Activated T-cell treated with anti-CD3 and anti-CD28 coated beads, Interleukin-2, amount 50 U/mL, for 1 hour (primary cell): Measurements from ENCODE around the gene NACA.
A peak's percentile ranks its signal among the peaks of the same experiment; 100 is the strongest.
"Not testable (repeated sequence)": the region's sequence is repeated elsewhere in the genome, so short reads cannot be mapped to it uniquely, and the experiment has no call there.

ENCODE experiments used
- DNase-seq: peaks from one replicate; pipeline ENCODE4 v3.0.0-alpha.2; 2020

NACA gene

DNA sequence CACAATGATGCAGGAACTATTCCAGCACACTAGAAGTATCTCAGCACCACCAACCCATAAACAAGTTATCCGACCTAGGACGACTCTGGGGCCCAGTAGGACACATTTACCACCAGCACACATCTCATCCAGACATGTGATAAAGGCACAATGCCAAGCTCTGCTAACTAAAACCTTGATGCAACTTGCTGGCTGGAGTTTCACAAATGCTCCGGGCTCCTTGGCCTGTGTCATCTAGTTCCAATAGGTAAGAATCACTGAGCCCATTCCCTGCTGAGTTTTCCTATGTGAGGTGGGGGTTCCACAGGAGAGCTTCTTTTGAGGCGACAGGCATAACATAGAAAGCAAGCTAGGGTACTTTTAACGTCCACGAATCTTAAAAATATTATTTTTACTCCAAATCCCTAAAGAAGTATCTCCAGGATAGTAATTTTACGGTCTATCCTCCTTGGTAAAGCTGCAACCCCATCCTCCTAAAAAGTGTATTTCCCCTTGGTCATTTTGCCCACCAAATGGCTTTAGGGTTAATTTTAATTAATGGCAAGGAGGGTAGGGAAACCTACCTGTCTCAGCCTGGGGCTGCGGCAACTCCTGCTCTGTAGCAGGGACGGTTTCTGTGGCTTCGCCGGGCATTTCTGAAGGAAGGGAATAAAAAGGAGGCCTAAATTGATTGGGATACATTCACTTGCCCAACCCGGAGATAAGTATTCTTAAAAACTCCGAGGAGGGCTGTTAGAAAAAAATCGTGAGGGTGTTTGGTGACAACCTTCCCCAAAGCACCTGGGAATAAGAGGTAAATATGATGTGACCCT lies 1.0 kb downstream of the NACA start:
- no peak for DNase-seq

DNA sequence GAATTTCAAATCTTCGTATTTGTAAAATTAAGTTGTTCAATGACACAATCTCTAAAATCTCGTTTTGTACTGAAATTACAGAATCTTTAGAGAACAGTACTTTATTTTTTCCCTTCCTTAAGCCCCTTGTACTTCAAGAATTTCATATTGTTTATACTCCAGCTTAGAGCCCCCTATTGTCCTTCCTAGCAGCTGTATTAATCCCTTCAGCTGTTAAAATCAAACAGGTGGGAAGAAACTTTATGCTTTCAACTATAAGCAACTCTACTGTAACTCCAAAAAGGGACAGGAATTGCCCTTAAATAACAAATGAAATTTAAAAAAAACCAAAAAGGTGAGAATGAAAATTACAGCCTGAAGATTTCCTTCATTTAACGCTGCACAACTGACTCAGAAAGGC lies 1.7 kb downstream of the NACA start:
- no peak for DNase-seq

DNA sequence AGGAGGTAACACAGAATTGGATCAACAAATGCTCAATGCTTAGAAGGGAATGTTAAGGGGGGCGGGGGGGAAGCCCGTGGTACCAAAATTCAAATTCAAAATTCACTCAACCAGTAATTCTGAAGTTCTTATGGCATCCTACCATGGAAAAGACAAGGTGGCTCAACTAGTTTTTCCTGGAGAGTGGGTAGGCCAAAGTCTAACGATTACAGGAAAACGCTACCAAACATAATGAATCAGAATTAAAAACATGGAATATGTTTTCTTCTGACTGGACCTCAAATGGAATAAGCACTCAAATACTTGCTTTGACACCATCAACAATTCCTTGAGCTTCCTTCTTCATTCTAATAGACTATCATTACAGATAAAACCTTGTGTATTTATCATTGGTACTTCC lies 2.3 kb downstream of the NACA start:
- DNase-seq: no peak

DNA sequence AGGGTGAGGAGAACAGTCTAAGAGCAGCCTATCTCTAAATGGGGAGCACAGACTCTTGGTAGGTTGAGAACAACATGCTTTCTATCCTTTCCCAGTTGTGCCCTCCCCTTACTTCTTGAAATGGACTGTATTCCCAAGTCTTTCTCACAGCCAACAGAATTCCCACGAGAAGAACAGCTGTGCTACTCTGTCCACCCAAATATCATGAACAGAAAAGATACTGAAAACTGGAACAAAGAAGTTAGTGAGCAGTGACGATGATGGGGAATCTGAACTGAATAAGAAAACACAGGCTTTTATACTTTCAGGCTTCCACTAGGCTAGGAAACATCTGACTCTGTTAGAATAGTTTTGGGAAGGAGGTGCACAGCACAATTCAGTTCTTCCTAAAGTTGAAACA lies 3.4 kb downstream of the NACA start:
- DNase-seq: no peak

DNA sequence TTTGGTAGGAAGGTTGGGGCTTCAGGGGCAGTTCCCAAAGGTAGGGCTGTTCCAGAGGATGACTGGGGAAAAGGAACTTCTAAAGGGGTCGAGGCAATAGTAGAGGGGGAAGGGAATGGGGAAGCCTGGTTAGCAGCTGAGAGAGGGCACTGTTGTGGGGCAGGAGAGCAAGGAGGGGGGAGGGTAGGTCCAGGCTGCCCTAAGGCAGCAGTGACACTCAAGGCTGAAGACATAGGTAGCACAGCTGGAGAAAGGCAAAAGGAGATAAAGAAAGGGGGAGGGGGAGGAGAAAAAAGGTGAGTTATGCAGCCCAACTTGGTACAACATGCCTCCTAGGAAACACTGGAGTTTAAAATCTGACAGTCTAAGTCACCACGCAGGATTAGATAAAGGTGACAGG lies 3.9 kb downstream of the NACA start:
- DNase-seq: no peak

DNA sequence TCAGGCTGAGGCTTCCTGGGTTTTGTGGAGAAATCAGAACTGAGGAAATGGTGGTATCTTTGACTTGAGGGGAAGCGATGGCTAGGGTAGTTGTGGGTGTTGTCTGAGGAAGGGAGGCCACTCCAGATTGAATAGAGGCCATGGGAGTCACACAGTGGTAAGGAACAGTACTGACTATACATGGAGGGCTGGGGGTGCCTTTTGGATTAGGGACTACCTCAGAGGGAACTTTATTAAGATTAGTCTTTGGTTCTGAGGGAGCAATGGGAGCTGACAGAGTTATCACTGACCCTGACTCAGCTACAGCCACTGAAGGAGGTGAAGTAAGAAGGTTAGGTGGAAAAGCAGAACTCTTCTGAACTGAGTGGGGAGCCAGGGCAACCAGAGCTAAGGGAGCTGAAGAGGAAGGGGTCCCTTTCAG lies 4.4 kb downstream of the NACA start:
- no peak for DNase-seq

DNA sequence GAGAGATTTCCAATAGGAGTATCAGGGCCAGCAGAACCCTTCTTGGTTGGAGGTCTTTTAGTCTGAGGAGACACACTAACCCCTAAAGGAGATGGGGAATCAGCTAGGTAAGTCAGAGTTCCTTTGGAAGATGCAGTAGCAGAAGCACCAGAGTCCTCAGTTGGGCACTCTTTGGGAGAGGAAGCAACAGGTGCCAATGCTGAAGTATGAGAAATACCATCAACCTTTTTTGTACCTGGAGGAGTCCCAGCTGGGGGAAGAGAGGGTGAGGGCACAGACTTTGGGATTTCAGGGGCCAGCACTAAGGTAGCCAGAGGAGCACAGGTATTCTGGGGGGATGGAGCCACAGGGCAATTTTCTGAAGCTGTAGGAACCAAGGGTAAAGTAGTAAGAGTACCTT lies 6.0 kb downstream of the NACA start:
- DNase-seq: no peak

DNA sequence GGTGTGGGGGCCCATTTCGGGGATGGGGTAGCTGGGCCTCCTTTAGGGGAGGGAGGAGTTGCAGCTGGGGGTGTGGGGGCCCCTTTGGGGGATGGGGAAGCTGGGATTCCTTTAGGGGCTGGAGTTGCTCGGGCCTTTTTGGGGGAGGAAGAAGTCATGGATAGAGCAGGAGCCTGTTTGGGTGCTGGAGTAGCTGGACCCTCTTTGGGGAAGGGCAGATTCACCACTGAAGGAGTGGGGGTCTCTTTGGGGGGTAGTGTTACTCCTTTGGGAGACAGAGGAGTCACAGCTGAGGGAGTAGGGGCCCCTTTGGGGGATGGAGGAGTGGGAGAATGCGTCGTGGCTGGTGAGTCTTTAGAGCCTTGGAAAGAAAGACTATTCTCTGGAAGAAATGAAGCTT lies 6.5 kb downstream of the NACA start:
- DNase-seq: no peak

DNA sequence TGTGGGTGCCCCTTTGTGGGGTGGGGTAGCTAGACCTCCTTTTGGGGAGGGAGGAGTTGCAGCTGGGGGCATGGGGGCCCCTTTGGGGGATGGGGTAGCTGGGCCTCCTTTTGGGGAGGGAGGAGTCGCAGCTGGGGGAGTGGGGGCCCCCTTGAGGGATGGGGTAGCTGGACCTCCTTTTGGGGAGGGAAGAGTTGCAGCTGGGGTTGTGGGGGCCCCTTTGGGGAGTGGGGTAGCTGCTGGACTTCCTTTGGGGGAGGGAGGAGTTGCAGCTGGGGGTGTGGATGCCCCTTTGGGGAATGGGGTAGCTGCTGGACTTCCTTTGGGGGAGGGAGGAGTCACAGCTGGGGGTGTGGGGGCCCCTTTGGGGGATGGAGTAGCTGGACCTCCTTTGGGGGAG lies 7.0 kb downstream of the NACA start:
- no peak for DNase-seq

DNA sequence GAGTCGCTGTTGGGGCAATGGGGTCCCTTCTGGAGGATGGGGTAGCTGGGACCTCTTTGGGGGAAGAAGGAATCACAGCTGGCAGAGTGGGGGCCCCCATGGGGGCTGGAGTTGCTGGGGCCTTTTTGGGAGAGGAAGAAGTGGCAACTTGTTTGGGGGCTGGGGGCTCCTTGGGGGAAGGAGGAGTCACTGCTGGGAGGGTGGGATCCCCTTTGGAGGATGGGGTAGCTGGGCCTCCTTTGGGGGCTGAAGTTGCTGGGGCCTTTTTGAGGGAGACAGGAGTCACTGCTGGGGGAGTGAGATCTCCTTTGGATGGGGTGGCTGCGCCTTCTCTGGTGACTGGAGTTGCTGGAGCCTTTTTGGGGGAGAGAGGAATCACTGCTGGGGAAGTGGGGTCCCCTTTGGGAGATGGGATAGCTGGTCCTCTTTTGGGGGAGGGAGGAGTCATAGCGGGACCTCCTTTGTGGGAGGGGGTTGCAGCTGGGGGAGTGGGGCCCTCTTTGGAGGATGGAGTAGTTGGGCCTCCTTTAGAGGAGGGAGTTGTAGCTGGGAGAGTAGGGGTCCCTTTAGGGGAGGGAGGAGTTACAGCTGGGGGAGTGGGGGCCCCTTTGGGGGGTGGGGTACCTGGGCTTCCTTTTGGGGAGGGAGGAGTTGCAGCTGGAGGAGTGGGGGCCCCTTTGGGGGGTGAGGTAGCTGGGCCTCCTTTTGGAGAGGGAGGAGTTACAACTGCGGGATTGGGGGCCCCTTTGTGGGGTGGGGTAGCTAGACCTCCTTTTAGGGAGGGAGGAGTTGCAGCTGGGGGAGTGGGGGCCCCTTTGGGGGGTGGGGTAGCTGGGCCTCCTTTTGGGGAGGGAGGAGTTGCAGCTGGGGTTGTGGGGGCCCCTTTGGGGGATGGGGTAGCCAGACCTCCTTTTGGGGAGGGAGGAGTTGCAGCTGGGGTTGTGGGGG lies 7.9 kb downstream of the NACA start:
- DNase-seq: no peak

DNA sequence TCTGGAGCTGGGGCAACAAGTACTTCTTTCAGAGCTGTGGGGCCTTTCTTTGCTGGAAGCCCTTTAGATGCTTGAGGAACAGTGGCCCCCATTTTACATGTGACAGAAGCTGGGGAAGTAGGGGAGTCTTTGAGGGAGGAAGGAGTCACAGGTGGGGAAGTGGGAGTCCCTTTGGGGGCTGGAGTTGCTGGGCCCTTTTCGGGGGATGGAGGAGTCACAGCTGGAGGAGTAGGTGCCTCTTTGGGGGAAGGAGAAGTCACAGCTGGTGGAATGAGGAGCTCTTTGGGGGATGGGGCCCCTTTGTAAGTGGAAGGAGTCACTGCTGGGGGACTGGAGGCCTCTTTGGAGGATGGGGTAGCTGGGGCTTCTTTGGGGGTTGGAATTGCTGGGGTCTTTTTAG lies 8.6 kb downstream of the NACA start:
- no peak for DNase-seq

DNA sequence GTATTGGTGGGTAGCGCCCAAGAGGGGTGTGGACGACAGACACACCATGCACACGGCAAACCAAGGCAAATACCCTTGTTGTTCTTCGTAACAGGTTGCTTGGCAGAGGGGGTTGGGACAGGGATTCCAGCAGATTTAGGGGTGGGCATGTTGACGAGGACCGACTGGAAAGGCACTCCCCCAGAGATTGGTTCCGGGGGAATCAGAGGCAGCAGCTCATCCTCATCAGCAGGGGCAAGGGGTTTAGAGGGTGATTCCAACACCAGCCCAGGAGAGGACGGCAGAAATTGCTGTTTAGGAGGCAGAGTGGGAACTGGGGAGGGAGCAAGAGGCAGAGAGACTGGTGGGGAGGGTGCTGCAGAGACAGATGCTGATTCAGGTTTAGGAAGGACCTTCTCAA lies 9.3 kb downstream of the NACA start:
- no peak for DNase-seq

DNA sequence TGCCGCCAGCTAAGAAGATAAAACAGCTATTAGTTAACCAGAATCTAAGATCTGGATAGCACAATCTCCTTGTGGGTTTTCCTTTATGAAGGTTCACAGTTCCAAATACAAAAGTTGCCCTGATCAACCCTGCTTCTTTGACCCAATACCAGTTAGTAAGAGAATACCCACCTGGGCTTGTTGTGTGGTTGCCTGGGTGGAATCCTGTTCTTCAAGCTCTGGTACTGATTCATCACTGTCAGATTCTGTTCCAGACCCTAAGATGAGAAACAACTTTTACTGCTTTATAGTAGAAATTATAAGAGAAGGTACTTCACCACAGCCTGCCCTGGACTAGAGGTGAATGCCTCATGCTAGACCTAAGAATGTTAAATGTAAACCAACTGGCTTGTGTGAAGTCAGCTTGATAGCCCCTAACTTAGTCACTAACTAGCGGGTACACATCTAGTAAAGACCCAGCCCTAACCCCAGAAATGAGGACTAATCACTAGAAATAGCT lies 10.6 kb downstream of the NACA start:
- DNase-seq: no peak

DNA sequence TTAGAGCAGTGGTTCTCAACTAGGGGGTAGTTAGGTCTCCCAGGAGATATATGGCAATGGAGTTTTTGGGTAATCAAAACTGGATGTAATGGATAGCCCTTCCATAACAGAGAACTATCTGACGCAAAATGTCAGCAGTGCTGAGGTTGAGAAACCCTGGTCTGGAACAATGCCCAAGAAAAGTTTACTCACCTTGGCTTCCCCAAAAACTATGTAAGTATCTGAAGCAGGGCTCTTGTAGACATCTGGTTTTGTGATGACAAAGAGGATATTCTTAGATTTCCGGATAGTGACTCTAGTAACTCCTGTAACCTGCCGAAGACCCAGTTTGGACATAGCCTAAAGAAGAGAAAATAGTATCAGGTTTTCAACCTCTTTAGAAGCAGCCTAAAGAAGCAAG lies 11.8 kb downstream of the NACA start:
- DNase-seq: no peak

DNA sequence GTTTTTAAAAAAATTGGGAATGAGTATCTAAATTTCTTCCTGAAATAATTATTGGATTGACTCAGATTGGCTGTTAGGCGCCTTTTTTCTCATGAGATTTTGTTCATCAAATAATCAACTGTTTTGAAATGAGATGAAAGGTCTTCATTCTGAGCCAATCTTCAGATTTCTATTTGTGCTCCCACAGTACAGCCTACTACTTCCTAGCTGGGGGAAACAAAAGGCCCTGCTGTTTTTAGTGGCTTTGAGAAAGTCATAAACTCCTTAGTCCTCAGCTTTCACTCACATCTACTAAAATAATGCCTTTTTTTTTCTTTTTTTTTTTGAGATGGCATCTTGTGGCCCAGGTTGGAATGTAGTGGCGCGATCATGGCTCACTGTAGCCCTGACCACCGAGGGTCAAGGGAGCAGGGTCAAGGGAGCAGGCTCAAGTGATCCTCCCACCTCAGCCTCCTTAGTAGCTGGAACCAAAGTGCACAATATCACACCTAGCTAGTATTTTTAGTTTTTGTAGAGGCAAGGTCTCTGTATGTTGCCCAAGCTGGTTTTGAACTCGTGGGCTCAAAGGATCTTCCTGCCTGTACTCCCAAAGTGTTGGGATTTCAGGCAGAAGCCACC lies 15.2 kb downstream of the NACA start:
- DNase-seq: no peak

DNA sequence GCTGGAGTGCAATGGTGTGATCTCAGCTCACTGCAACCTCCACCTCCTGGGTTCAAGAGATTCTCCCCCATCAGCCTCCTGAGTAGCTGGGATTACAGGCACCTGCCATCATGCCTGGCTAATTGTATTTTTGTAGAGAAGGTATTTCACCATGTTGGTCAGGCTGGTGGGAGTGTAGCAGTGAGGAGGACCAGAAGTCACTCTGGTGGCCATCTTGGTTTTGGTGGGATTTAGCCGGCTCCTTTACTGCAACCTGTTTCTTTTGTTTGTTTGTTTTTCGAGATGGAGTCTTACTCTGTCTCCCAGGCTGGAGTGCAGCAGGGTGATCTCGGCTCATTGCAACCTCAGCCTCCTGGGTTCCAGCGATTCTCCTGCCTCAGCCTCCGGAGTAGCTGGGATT lies 20.6 kb downstream of the NACA start:
- DNase-seq: not testable (repeated sequence)

DNA sequence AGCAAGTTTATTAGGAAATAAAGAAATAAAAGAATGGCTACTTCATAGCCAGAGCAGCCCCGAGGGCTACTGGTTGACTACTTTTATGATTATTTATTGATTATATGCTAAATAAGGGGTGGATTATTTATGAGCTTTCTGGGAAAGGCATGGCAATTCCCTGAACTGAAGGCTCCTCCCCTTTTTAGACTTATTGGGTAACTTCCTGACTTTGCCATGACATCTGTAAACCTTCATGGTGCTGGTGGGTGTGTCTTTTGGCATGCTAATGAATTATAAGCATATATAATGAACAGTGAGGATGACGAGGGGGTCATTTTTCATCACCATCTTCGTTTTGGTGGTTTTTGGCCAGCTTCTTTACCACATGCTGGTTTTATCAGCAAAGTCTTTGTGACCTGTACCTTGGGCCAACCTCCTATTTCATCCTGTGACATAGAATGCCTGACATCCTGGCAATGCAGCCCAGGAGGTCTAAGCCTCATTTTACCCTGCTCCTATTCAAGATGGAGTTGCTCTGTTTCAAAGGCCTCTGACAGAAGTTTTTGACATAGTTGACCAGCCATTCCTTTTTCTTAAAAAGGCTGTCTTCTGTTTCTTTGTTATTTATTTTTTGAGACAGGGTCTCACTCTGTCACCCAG lies 26.0 kb downstream of the NACA start:
- no peak for DNase-seq

DNA sequence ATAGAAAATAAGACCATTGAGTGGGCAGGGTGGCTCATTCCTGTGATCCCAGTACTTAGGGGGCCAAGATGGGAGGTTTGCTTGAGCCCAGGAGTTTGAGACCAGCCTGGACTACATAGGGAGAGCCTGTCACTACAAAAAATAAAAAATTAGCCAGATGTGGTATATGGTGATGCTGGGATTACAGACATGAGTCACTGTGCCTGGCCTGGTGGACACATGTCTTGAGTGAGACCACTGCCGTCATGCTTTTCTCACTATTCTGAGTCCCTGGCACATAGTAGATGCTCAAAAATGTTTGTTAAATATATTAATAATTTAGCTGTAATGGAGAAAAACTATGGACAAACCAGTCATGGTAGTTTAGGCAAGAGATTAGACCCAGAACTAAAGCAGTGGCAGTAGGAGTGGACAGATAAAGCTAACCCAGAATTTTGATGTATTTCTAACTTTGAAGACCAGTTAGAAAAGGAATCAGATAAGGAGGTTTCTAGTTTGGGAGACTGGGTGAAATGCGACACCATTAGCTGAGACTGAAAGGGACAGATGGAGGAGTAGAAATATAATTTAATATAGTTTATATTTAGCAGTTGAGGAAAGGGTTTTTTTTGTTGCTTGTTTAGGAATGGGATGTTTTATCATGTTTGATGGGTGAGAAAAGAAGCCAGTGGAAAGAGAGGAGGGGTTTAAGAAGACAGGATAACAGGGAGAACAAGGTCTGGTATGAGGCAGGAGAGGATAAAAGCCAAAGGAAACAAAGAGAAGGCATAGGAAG lies 29.6 kb downstream of the NACA start:
- DNase-seq: no peak

DNA sequence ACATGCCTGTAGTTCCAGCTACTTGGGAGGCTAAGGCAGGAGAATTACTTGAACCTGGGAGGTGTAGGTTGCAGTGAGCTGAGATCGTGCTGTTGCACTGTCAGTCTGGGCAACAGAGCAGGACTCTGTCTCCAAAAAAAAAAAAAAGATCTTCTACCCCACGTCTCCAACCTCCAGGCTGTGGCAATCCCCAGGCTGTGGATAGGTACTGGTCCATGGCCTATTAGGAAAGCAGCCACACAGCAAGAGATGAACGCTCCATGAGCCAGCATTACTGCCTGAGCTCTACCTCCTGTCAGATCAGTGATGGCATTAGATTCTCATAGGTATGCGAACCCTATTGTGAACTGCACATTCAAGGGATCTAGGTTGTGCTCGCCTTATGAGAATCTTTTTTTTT lies 30.9 kb downstream of the NACA start:
- DNase-seq: no peak

DNA sequence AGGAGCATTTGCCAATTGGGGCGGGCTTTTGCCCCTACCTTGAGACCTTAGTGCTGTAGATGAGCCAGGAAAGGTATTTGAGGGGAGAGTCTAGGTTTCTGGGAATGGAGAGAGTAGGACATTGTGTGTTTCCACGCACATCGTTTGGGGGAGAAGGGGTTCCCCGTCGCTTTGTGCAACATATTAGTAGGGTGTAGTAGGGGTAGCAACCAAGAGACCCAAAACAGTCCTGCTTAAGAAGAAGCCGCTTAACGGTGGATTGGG lies 36.3 kb downstream of the NACA start:
- no peak for DNase-seq

DNA sequence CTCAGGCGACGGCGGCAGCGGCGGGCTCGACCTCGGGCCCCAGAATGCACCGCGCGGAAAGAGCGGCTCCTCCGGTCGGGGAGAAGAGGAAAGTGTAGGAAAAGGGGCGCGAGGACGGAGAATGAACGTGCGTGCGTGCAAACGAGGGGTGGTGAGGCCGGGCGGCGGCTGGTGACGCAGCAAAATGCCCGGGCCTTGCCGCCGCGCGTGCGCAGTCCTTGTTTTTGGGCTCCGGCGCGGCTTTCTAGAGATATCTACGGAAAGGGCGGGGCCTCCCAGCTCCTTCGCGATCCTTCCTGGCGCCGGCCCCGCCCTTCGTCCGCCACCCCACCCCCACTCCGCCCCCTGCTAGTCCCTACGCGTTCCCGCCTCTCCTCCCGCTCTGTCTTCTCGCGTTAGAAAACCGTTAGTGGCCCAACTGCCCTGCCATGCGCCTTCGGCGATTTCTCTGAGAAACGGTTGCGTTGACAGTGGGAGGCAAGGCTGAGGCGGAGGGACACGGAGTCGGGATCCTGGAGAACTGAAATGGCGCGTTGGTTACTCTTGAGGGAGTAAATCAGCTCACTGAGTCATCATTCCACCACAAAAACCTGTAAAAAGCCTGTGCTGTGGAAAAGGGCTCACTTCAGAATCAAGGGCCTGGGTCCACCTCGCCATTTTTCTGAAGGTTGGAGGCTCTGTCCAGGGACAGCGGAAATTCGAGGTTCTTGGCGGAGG lies 36.8 kb downstream of the NACA start, which contains the start of gene PTGES3:
Gene PTGES3 (minus strand): TSS at position 156 of the 717 bp plus-strand sequence. CDS start 285 bp downstream, outside the sequence.
- DNase-seq: peak; percentile 96
